GM18511 (cell line): ENCODE results near the gene DLX6.
"Not testable (repeated sequence)": the region's sequence is repeated elsewhere in the genome, so short reads cannot be mapped to it uniquely, and the experiment has no call there.

ENCODE experiments used
- ATAC-seq: cut with Tn5 transposase; IDR thresholded peaks from one replicate; pipeline ENCODE4 v1.9.1; 2021; ENCODE audit warnings: mild to moderate bottlenecking, moderate library complexity; ENCODE audit not compliant: unreplicated experiment

The DLX6 gene

DNA sequence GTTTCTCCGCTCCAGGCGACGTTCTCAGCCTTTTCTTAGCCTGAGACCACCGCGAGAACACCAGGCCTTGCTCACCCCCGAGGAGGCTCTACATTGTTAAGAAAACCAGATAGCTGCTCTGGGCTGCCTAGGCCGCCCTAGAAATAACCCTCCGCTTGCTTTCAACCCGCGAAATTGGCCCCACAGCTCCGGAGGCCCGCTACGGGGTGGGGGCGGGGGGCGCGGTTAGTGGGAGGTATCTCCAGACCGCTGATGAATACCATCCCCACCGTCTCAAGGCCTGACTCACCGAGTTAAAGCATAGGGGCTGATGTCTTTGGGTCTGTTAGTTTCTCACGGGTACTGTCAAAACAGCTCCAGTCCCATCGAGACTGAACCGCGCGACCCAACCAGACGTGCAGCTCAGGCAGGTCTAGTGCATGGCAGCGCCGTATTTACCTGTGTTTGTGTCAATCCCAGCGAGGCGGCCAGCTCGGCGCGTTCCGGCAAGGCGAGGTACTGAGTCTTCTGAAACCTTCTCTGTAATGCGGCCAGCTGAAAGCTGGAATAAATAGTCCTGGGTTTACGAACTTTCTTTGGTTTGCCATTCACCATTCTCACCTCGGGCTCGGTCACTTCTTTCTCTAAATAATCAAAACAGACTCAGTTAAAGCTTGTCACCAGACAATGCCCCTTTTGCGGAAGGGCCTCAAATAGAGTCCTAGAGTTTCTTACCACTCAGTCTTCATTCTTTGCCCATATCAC is 16.6 kb downstream of the DLX6 start:
- ATAC-seq: no peak

DNA sequence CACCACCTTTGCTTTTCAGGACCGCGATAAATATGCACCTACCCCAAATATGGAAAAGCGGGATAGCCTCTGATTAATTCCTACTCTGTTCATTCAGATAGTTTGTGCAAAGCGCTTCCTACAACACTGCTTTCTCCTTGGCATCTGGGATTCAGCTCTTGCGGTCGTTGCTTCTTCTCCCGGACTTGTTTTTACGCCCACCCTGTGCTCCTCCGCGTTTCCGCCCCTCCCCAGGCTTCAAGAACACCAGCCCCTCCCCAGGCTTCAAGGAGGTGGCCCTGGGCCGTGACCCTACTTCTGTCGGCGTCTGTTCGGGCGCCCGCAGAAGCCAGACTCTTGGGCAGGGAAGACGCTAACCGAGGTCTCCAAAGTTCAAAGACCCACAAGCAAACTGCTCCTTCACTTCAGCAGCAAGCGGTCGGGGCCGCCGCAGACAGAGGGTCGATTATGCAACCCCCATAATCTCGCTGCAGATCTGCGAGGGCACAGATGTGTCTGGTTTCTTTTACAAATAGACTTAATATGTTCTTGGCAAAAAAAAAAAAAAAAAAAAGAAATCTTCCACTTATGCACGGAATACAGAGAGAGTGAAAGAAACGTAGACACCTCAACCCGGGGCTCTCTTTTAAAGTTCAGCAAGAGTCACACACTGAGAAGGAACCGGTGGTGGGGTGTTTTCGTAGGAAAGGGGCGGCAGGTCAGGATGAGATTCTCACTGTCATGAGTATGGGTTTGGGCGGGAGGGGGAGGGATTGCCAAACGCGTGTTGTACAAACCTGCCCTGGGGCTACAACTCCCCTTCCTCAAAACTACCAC is 17.3 kb downstream of the DLX6 start:
- ATAC-seq: no peak

DNA sequence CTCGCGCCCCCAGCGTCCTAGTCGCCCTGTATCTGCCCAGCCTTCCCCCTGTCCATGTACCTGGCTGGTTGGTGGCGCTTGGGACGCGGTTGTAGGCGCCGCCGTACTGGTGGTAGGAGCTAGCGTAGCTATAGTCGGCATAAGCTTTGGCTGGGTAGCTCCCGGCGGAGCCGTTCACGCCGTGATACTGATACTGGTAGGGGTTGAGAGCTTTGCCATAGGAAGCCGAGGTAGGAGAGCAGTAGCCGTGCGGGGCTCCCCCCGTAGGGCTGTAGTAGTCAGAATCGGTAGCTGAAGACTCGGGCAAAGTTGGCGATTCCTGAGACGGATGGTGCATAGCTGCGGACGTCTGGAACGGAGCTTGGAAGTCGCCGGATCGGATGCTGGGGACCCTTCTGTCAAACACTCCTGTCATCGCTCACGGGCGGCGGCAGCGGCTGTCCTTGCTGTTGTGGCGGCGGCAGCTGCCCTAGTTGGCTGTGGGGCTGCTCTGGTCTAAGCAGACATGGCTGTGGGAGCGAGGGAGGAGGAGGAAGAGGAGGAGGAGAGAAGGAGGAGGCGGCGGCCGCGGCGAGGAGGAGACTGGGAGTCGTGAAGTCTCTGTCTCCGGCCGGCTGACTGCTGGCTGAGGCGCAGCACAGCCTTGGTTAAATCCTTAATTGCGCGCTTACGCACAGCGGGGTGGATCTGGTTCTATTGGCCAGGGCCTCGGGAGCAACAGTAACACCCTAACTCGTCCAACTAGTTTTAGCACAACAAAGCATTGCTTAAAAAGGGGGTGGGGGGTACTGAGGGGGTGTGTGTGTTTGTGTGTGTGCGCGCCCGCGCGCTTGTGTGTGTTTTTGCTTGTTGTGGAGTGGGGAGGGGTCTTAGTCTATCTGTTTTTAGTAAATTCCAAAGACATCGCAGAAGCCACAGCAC is 19.1 kb downstream of the DLX6 start, which contains the start of gene DLX5:
DLX5 (minus strand) TSS at position 623 of the 921 bp plus-strand sequence; CDS start at position 415, 208 bp downstream.
- ATAC-seq: no peak

DNA sequence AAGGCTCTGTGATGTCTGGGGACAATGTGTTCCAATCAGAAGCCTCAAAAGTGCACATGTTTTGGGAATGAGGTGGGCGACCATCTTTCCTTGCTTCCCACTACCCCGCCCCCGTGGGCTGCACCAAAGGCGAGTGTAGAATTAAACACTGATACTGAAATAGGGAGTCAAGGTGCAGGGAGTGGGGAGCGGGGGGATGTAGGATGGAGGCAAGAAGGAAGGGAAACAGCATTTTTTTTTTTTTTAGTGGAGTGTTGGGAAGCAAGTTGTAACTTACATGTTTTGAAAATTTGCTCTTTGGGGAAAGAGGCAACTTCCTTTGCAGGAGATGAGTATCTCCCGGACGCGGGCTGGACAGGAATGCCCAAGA is 19.8 kb downstream of the DLX6 start:
- no peak for ATAC-seq

DNA sequence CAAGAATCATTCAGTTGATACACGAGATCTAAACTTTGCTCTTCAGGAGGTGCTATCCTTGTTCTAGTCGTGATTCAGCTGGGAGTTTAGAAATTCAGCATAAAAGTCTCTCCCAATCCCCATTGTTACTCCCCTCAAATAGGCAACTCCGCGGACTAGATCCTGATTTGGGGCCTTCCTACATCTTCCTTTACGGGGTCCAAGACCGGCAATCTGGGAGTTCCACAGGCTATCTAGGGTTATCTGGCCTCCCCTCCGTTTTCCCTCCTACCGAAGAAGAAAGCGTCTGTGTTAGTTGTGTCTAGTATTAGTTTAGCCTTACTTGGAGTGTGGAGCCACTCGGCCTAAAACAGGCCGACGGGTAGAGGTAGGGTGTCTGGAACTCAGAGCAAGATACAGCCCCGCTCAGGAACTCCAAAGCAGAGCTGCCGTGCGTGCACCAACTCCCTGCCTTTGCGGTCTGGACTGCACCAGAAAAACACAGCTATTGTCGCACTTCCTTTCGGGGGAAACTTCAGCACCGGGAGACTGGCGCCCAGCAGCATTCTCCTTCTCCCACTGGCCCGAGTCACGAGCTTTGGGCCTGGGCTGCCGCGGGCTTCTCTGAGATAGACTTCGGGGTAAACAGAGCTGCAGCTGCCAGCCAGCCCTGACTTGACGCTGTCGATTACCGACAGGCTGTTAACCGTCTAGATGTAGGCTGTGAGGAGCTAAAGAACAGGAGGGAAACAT is 20.8 kb downstream of the DLX6 start:
- ATAC-seq: no peak

DNA sequence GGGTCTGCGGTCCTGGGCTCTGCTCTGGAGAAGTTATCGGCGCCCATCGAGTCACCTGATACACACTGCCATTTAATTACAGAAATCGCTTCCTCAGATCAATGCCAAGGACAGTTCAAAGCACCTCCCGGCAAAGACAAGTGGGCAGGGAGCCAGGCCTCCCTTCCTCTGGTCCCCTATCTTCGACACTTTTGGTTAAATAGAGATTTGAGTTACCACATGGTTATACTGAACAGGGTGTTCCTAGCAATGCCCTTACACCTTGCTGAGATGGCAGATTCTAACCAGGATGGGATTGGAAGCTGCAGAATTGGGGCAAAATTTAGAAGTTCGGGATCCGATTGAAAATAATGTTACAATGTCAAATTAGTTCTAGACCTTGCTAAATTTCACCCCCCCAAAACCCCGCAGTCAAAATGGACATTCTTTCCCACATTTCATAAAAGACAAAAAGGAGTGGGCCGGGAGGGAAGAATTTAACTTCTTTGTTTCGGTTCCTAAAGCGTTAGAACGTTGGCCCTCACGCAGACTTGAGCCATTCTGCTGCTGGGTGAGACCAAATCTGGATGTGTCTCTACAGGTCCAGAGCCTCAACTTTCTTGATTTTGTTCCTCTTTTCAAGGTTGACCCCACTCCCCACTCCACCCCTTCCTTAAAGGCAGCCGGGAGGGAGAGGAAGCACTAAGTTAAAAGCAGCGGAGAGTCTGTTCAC is 21.5 kb downstream of the DLX6 start:
- peak; percentile 18 for ATAC-seq

DNA sequence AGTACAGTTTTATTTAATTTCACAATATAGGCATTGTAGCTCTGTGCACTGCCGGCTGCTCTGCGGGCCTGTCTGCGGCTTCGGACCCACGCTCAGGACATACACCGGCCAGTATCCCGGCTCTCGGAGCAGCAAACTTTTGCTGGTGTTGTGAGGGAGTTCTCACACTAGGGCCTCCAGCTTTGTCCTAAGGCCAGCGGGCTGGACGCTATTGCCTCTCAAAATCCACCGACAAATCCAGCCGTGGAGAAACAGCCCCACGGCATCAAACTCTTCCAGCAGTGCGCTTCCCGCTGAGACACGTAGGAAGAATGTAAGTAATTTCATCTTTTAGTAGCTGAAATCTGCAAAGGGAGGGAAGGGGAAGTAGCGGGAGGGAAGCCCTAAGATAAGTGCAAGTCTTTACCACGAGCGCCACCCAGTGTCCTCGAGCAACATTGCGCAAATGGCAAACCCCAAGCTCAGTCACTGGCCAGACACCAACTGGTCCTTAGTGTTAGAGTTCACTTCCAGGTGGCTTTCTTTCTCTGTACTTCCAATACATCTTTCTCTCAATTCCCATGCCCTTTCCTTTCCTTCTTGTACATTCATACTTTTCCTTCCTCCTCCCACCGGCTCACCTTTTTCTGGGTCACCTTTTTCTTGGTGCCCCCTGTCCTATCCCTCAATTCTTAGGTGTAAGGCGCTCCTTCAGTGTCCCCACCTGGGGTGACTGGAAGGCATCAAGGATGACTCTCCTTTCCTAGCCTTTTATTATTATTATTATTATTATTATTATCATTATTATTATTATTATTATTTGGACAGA is 22.3 kb downstream of the DLX6 start:
- ATAC-seq: peak; percentile 93

DNA sequence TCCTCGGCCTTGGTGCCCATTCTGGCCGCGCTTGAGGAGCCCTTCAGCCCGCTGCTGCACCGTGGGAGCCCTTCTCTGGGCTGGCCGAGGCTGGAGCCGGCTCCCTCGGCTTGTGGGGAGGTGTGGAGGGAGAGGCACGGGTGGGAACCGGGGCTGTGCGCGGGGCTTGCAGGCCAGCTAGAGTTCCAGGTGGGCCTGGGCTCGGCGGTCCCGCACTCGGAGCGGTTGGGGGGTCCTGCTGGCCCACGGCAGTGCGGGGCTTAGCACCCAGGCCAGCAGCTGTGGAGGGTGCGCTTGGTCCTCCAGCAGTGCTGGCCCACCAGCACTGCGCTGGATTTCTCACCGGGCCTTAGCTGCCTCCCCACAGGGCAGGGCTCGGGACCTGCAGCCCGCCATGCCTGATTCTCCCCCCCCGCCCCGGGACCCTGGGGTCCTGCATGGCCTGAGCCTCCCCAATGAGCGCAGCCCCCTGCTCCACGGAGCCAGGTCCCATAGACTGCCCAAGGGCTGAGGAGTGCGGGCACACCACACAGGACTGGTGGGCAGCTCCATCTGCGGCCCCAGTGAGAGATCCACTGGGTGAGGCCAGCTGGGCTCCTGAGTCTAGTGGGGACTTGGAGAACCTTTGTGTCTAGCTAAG is 29.0 kb downstream of the DLX6 start:
- ATAC-seq: not testable (repeated sequence)

DNA sequence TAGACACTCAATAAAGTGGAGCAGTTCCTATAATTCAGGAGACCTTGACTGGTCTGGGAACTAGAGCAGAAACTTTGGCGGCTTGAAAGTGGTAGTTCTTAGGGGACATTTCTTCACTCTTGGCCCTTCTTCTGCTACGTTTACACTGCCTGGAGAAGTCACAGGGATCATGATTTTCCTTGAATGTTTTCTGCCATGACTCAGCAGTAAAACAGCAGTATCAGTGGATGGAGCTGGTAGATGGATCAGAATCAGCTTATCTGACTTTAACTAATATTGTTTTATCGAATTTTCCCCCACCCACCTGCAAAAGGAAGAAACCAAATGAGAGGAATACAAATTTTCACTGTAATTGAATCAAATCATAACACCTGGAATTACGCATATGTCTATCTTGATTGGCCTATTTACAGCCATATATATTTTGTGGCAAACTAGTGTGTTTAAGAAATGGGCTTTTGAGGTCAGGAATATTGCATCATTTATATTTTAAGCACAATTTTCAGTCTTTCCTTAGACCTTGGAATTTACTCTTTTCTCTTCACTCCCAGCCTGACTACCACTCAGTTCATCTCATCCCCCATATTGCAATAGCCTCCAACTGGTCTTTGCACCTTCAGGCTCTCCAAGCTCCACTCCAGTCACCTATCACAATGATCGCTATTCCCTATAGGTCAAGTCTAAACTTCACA is 34.2 kb downstream of the DLX6 start:
- ATAC-seq: no peak

DNA sequence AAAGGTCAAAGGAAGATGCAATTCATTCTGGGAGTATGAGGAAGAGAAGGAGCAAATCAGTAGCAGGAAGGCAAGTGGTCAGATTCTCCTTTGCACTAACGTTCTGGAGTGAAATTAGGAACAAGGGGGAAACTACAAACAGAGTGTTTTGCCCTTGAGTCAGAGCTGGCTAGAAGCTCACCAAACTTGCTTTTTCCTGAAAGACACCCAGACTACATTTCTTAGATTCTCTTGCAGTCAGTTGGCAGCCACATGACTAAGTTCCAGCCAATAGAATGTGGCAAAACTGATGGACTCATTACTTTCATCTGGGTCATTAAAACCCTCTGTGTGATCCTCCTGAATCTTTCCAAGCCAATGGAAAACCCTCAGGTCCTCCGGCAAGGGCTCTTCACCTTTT is 37.9 kb downstream of the DLX6 start:
- no peak for ATAC-seq
